H9 (cell line): ENCODE measurements around the gene PNMA6E. TPM values are rescaled to one million over a fixed set of nuclear protein-coding genes. Genes with fewer than 3 reads are reported as not detected.

Experiments used
- DNase-seq: peaks from one replicate; pipeline ENCODE4 v3.0.0-alpha.2; 2017
- H2AFZ ChIP-seq: one replicate; pipeline ENCODE4 v1.6.1; 2013; ENCODE audit warnings: mild to moderate bottlenecking, low read length, control low read depth, moderate library complexity
- H2AK5ac ChIP-seq: 2 replicates; pipeline ENCODE4 v1.6.1; 2013; ENCODE audit warnings: low read length, control low read depth, mixed read lengths; ENCODE audit not compliant: insufficient read length
- H2BK120ac ChIP-seq: one replicate; pipeline ENCODE4 v1.6.1; 2013; ENCODE audit warnings: low read depth, mild to moderate bottlenecking, low read length, control low read depth, inconsistent platforms; ENCODE audit not compliant: poor library complexity, severe bottlenecking
- H2BK12ac ChIP-seq: 2 replicates; pipeline ENCODE4 v1.6.1; 2013; ENCODE audit warnings: low read length, control low read depth, mixed read lengths, low read depth; ENCODE audit not compliant: insufficient read length
- H2BK15ac ChIP-seq: 2 replicates; pipeline ENCODE4 v1.6.1; 2013; ENCODE audit warnings: low read depth, low read length, control low read depth
- H2BK20ac ChIP-seq: one replicate; pipeline ENCODE4 v1.6.1; 2013; ENCODE audit warnings: low read depth, mild to moderate bottlenecking, low read length, control low read depth, inconsistent platforms; ENCODE audit not compliant: poor library complexity, severe bottlenecking
- H2BK5ac ChIP-seq: 2 replicates; pipeline ENCODE4 v1.6.1; 2013; ENCODE audit warnings: low read length, control low read depth, mixed read lengths; ENCODE audit not compliant: insufficient read length
- H3K14ac ChIP-seq: 2 replicates; pipeline ENCODE4 v1.6.1; 2013; ENCODE audit warnings: low read length, control low read depth; ENCODE audit not compliant: insufficient read depth
- H3K18ac ChIP-seq: 2 replicates; pipeline ENCODE4 v1.6.1; 2013; ENCODE audit warnings: low read depth, mild to moderate bottlenecking, mixed read lengths, low read length, control low read depth; ENCODE audit not compliant: insufficient read length
- H3K23ac ChIP-seq: 2 replicates; pipeline ENCODE4 v1.6.1; 2013; ENCODE audit warnings: low read length, control low read depth, mixed read lengths, low read depth; ENCODE audit not compliant: insufficient read length
- H3K23me2 ChIP-seq: 2 replicates; pipeline ENCODE4 v1.6.1; 2013; ENCODE audit warnings: low read depth, mild to moderate bottlenecking, mixed read lengths, low read length, control low read depth; ENCODE audit not compliant: insufficient read length, poor library complexity, severe bottlenecking
- H3K27ac ChIP-seq: 2 replicates; pipeline ENCODE4 v1.5.1; 2013; ENCODE audit warnings: low read length, control low read depth, mixed read lengths, low read depth; ENCODE audit not compliant: insufficient read length
- H3K27me3 ChIP-seq: 2 replicates; pipeline ENCODE4 v1.6.1; 2013; ENCODE audit warnings: low read length, control low read depth, inconsistent platforms; ENCODE audit not compliant: insufficient read depth
- H3K4ac ChIP-seq: 2 replicates; pipeline ENCODE4 v1.6.1; 2013; ENCODE audit warnings: low read depth, mild to moderate bottlenecking, control low read depth, inconsistent platforms, low read length, moderate library complexity
- H3K4me1 ChIP-seq: 2 replicates; pipeline ENCODE4 v1.6.1; 2013; ENCODE audit warnings: low read length, control low read depth, inconsistent platforms; ENCODE audit not compliant: insufficient read depth
- H3K4me2 ChIP-seq: 2 replicates; pipeline ENCODE4 v1.6.1; 2013; ENCODE audit warnings: low read length, control low read depth, mixed read lengths; ENCODE audit not compliant: insufficient read length, insufficient read depth
- H3K56ac ChIP-seq: 2 replicates; pipeline ENCODE4 v1.6.1; 2013; ENCODE audit warnings: low read depth, mild to moderate bottlenecking, mixed read lengths, low read length, control low read depth; ENCODE audit not compliant: insufficient read length
- H3K79me1 ChIP-seq: 2 replicates; pipeline ENCODE4 v1.6.1; 2013; ENCODE audit warnings: low read depth, mild to moderate bottlenecking, moderate library complexity, low read length, control low read depth, inconsistent platforms; ENCODE audit not compliant: insufficient read depth, poor library complexity, severe bottlenecking
- H3K79me2 ChIP-seq: 2 replicates; pipeline ENCODE4 v1.6.1; 2013; ENCODE audit warnings: low read length, control low read depth, inconsistent platforms; ENCODE audit not compliant: insufficient read depth
- H3K9ac ChIP-seq: 2 replicates; pipeline ENCODE4 v1.6.1; 2013; ENCODE audit warnings: low read length, control low read depth, mixed read lengths; ENCODE audit not compliant: insufficient read length; ENCODE audit errors: extremely low read depth
- H3K9me3 ChIP-seq: one replicate; pipeline ENCODE4 v1.6.1; 2013; ENCODE audit warnings: low read depth, low read length, inconsistent platforms; ENCODE audit not compliant: control insufficient read depth
- H3T11ph ChIP-seq: one replicate; pipeline ENCODE4 v1.6.1; 2013; ENCODE audit warnings: mild to moderate bottlenecking, low read length, control low read depth, inconsistent platforms
- H4K20me1 ChIP-seq: one replicate; pipeline ENCODE4 v1.6.1; 2013; ENCODE audit not compliant: control insufficient read depth, insufficient read length, insufficient read depth
- H4K5ac ChIP-seq: 2 replicates; pipeline ENCODE4 v1.6.1; 2013; ENCODE audit warnings: low read depth, mild to moderate bottlenecking, mixed read lengths, low read length, control low read depth; ENCODE audit not compliant: insufficient read length
- H4K8ac ChIP-seq: replicated peaks from 2 replicates; pipeline ENCODE4 v1.6.1; 2013; ENCODE audit warnings: low read length, control low read depth, mixed read lengths, low read depth; ENCODE audit not compliant: insufficient read length
- H4K91ac ChIP-seq: 2 replicates; pipeline ENCODE4 v1.6.1; 2013; ENCODE audit warnings: low read depth, mild to moderate bottlenecking, moderate library complexity, mixed read lengths, low read length, control low read depth; ENCODE audit not compliant: insufficient read length
- H3K27ac Mint-ChIP-seq, 3 experiments: 2 replicates in 2 of 3; 3 replicates in 1 of 3; pipeline ENCODE4 v1.8.0; 2020 to 2021; ENCODE audit warnings: mixed read lengths in 3 of 3, mild to moderate bottlenecking in 1 of 3, moderate library complexity in 1 of 3
- H3K27me3 Mint-ChIP-seq: 2 replicates; pipeline ENCODE4 v1.8.0; 2021; ENCODE audit warnings: low read depth, mild to moderate bottlenecking, moderate library complexity, mixed read lengths
- H3K36me3 Mint-ChIP-seq, 3 experiments: 2 replicates in 2 of 3; 3 replicates in 1 of 3; pipeline ENCODE4 v1.8.0; 2020 to 2021; ENCODE audit warnings: low read depth in 3 of 3, mixed read lengths in 3 of 3; ENCODE audit not compliant: insufficient read depth in 1 of 3
- H3K4me1 Mint-ChIP-seq, 2 experiments: 2 replicates each; pipeline ENCODE4 v1.8.0; 2020; ENCODE audit warnings: mixed read lengths in 2 of 2
- H3K4me3 Mint-ChIP-seq, 2 experiments: 2 replicates in 1 of 2; 3 replicates in 1 of 2; pipeline ENCODE4 v1.8.0; 2020 to 2021; ENCODE audit warnings: mild to moderate bottlenecking in 2 of 2, mixed read lengths in 2 of 2, moderate library complexity in 1 of 2
- H3K9me3 Mint-ChIP-seq, 2 experiments: 2 replicates in 1 of 2; 3 replicates in 1 of 2; pipeline ENCODE4 v1.8.0; 2020; ENCODE audit warnings: mild to moderate bottlenecking in 2 of 2, mixed read lengths in 2 of 2, moderate library complexity in 1 of 2
- CTCF ChIP-seq: fragments of 200-600 bp; sonication (generic); conservative IDR thresholded peaks from 3 replicates; pipeline ENCODE4 v1.8.0; 2021; ENCODE audit warnings: antibody characterized with exemption, mild to moderate bottlenecking
- WGBS: extraction: QIAGEN DNeasy Blood & Tissue Kit; methylation state at CpG from one replicate; pipeline ENCODE4 v1.1.7; 2013; ENCODE audit warnings: missing lambda C conversion rate, low lambda C conversion rate, mixed read lengths; ENCODE audit not compliant: insufficient read length; ENCODE audit errors: extremely low coverage; 5-methylcytosine and 5-hydroxymethylcytosine counted together
- total RNA-seq: library from RNA; stranded (reverse); gene quantifications from 2 replicates; pipeline ENCODE4 v1.2.1, GENCODE V29; 2021

The PNMA6E gene
- total RNA-seq, 1 experiment from 2014 or later: not detected

DNA sequence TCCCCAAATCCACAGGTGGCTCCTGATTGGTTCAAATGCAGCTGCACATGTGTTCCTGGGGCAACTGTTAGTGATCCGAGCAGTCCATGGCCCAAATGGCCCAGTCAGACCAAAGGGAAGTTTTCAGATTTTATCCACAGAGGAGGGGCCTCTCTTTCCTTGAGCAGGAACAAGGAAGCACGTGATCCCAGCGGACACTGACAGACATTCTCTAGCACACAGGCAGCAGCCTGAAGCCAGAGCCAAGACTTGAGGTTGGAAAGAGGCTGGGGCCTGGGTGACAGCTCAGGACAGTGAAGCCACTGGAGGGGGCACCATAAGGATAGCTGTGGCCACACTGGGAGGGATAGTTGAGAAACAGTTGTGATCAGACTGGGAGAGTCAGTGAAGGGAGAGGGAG, 6.6 kb upstream of the PNMA6E start:
- peaks cover 7% of the 10 kb centered on the region; the same call in 1 of the 2 replicates for H3K27me3 ChIP-seq
- no peak overlapping the region for H2BK5ac ChIP-seq
- no peak overlapping the region for H2BK15ac ChIP-seq
- no peak overlapping the region for H2AFZ ChIP-seq
- no peak overlapping the region for H4K91ac ChIP-seq
- WGBS: no CpG with 5 or more reads among the region's 3 CpGs
- H2BK120ac ChIP-seq: no peak overlapping the region
- no peak for TF ChIP-seq CTCF
- no peaks in the 10 kb centered on the region for H3K79me1 ChIP-seq
- H3K79me2 ChIP-seq: no peaks in the 10 kb centered on the region
- H3K4me2 ChIP-seq: no peak overlapping the region
- H3K4me1 ChIP-seq: no peaks in the 10 kb centered on the region
- peaks cover 6 to 10% (median 8%) of the 10 kb centered on the region in 3 experiments; a peak in 4 of 7 replicates for H3K36me3 Mint-ChIP-seq
- H3T11ph ChIP-seq: no peak overlapping the region
- no peak overlapping the region for H2AK5ac ChIP-seq
- H2BK12ac ChIP-seq: no peak overlapping the region
- no peak overlapping the region for H3K27ac Mint-ChIP-seq
- peaks cover 52% of the 10 kb centered on the region for H3K27me3 Mint-ChIP-seq
- H3K9me3 Mint-ChIP-seq: peaks cover 64 to 78% of the 10 kb centered on the region in 2 experiments
- H3K56ac ChIP-seq: no peak overlapping the region
- H3K4me3 Mint-ChIP-seq: no peak overlapping the region
- peaks cover 22% of the 10 kb centered on the region for H3K9me3 ChIP-seq
- no peaks in the 10 kb centered on the region for H3K23me2 ChIP-seq
- no peak overlapping the region for H3K14ac ChIP-seq
- H4K20me1 ChIP-seq: no peaks in the 10 kb centered on the region
- no peak overlapping the region for H4K5ac ChIP-seq
- H3K18ac ChIP-seq: no peak overlapping the region
- H3K4me1 Mint-ChIP-seq: peaks cover 7 to 8% of the 10 kb centered on the region in 2 experiments; a peak in 2 of 4 replicates
- no peak overlapping the region for H3K23ac ChIP-seq
- H3K4ac ChIP-seq: no peak overlapping the region
- H3K27ac ChIP-seq: no peak overlapping the region
- H3K9ac ChIP-seq: no peak overlapping the region
- H2BK20ac ChIP-seq: no peak overlapping the region
- H4K8ac ChIP-seq: no peak overlapping the region
- no peak for DNase-seq
